Liver (tissue), 3 donors: Measurements from ENCODE around the gene TRUB2.

ENCODE experiments used
- EGR1 ChIP-seq, 2 donors: IDR thresholded peaks; 2 replicates each; pipeline ENCODE4 v1.6.1; 2016 to 2018; ENCODE audit warnings: antibody characterized with exemption in 2 of 2, low read depth in 2 of 2
- GABPA ChIP-seq, 2 donors: IDR thresholded peaks in 1 of 2; conservative IDR thresholded peaks in 1 of 2; 2 replicates each; pipeline ENCODE4 v1.6.1; 2016; ENCODE audit warnings: antibody characterized with exemption in 2 of 2, mild to moderate bottlenecking in 1 of 2, moderate library complexity in 1 of 2
- RAD21 ChIP-seq, 2 donors: IDR thresholded peaks; 2 replicates each; pipeline ENCODE4 v1.6.1; 2016; ENCODE audit warnings: antibody characterized with exemption in 2 of 2, mild to moderate bottlenecking in 2 of 2
- TAF1 ChIP-seq: conservative IDR thresholded peaks from 2 replicates; pipeline ENCODE4 v1.6.1; 2016; ENCODE audit warnings: antibody characterized with exemption, mild to moderate bottlenecking
- YY1 ChIP-seq: IDR thresholded peaks from 2 replicates; pipeline ENCODE4 v1.6.1; 2016; ENCODE audit warnings: antibody characterized with exemption, mild to moderate bottlenecking
- TF ChIP-seq, protein P1 (sequence below): fragments of 150-350 bp; IDR thresholded peaks from 2 replicates; pipeline ENCODE4 v1.5.1; 2017; ENCODE audit warnings: improper control_type of control experiment, low read depth, low read length; ENCODE audit not compliant: missing input control
- TF ChIP-seq, protein P2 (sequence below): IDR thresholded peaks from 2 replicates; pipeline ENCODE4 v1.6.1; 2016; ENCODE audit warnings: antibody characterized with exemption
- donor health status: healthy.
- donor health status: healthy.

DNA sequence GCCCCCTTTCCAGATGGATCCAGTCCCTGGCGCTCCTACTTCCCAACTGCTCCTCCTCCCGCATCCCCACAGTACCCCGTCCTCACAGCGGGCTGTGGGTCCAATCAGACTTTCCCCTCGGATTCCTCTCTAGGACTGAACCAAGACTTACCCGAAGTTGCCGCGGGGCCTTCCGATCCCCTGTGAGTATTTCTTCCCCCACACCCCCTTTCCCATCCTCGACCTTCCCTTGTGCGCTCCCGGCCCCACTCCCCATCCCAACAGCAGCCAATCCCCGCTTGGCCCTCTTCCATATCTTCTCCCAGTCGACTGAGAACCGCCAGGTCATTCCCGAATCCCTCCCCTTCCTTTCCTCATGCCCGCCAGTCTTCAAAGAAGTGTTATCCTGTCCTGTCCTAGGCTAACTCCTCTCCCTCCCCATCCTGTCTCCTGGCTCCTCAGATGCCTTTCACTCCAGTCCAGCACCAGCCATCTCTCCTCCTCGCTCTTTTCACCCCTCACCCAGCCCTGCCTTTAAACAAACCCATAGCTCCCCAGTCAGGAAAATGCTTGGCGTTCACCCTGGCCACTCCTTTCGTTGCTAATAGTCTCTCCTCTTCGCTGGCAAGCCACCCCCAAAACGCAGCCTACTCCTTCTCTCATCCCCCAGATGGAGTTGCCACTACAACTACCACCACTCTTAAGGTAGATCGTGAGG lies 45.5 kb downstream of the TRUB2 start:
- TF ChIP-seq, protein P1, sequence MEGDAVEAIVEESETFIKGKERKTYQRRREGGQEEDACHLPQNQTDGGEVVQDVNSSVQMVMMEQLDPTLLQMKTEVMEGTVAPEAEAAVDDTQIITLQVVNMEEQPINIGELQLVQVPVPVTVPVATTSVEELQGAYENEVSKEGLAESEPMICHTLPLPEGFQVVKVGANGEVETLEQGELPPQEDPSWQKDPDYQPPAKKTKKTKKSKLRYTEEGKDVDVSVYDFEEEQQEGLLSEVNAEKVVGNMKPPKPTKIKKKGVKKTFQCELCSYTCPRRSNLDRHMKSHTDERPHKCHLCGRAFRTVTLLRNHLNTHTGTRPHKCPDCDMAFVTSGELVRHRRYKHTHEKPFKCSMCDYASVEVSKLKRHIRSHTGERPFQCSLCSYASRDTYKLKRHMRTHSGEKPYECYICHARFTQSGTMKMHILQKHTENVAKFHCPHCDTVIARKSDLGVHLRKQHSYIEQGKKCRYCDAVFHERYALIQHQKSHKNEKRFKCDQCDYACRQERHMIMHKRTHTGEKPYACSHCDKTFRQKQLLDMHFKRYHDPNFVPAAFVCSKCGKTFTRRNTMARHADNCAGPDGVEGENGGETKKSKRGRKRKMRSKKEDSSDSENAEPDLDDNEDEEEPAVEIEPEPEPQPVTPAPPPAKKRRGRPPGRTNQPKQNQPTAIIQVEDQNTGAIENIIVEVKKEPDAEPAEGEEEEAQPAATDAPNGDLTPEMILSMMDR, result no peak
- TF ChIP-seq YY1 (no peak), TAF1 (no peak), RAD21 (IDR thresholded peaks at IDR 0.05) (no peak), EGR1 (IDR thresholded peaks at IDR 0.05; ENCODE audit: low read depth in 2 of 2) (no peak), GABPA (IDR thresholded peaks at IDR 0.05 in 1 of 2, conservative IDR thresholded peaks at IDR 0.05 in 1 of 2) (no peak)
- TF ChIP-seq, protein P2, sequence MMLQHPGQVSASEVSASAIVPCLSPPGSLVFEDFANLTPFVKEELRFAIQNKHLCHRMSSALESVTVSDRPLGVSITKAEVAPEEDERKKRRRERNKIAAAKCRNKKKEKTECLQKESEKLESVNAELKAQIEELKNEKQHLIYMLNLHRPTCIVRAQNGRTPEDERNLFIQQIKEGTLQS, result no peak
